ENCODE measurements around the gene PBX1.

PBX1 gene

GRCh38 chr1:164557270-164557669 lies 1.7 kb upstream of the PBX1 start:
- H3K9ac ChIP-seq (ENCODE audit: low read depth, low read length) = no peak overlapping the region
- H3K36me3 ChIP-seq (ENCODE audit: control insufficient read depth, insufficient read depth, low read length) = no peaks in the 10 kb centered on the region
- H3K4me3 ChIP-seq (ENCODE audit: low read depth, low read length) = no peak overlapping the region
- peaks cover 13% of the 10 kb centered on the region for H3K4me1 ChIP-seq (ENCODE audit: control insufficient read depth, insufficient read depth, low read length)
- no peaks in the 10 kb centered on the region for H3K27me3 ChIP-seq (ENCODE audit: control insufficient read depth, insufficient read depth, low read length)
- H3K9me3 ChIP-seq (ENCODE audit: control insufficient read depth, insufficient read depth, low read length) = no peaks in the 10 kb centered on the region

GRCh38 chr1:164559342-164560051 lies 513 bp downstream of the PBX1 start:
- peaks cover 18% of the 10 kb centered on the region for H3K4me1 ChIP-seq (ENCODE audit: control insufficient read depth, insufficient read depth, low read length)

GRCh38 chr1:164560121-164560541 lies 1.1 kb downstream of the PBX1 start:
- H3K9ac ChIP-seq (ENCODE audit: low read depth, low read length) = peak overlapping the region; percentile 86

More at GRCh38 chr1:164559342-164560051, 513 bp downstream of the PBX1 start:
- H3K9me3 ChIP-seq (ENCODE audit: control insufficient read depth, insufficient read depth, low read length) = no peaks in the 10 kb centered on the region
- H3K27me3 ChIP-seq (ENCODE audit: control insufficient read depth, insufficient read depth, low read length) = no peaks in the 10 kb centered on the region
- H3K36me3 ChIP-seq (ENCODE audit: control insufficient read depth, insufficient read depth, low read length) = no peaks in the 10 kb centered on the region
- H3K9ac ChIP-seq (ENCODE audit: low read depth, low read length) = peak overlapping the region; percentile 86
- peak overlapping the region; percentile 72 for H3K4me3 ChIP-seq (ENCODE audit: low read depth, low read length)

GRCh38 chr1:164560556-164560955 lies 1.6 kb downstream of the PBX1 start:
- Histone ChIP-seq H3K9me3 (ENCODE audit: control insufficient read depth, insufficient read depth, low read length) (no peaks in the 10 kb centered on the region), H3K4me3 (ENCODE audit: low read depth, low read length) (peak overlapping the region; percentile 72), H3K27me3 (ENCODE audit: control insufficient read depth, insufficient read depth, low read length) (no peaks in the 10 kb centered on the region), H3K36me3 (ENCODE audit: control insufficient read depth, insufficient read depth, low read length) (no peaks in the 10 kb centered on the region), H3K9ac (ENCODE audit: low read depth, low read length) (peak overlapping the region; percentile 86), H3K4me1 (ENCODE audit: control insufficient read depth, insufficient read depth, low read length) (peaks cover 18% of the 10 kb centered on the region)

More at GRCh38 chr1:164560121-164560541, 1.1 kb downstream of the PBX1 start:
- no peaks in the 10 kb centered on the region for H3K9me3 ChIP-seq (ENCODE audit: control insufficient read depth, insufficient read depth, low read length)
- peaks cover 18% of the 10 kb centered on the region for H3K4me1 ChIP-seq (ENCODE audit: control insufficient read depth, insufficient read depth, low read length)
- H3K36me3 ChIP-seq (ENCODE audit: control insufficient read depth, insufficient read depth, low read length) = no peaks in the 10 kb centered on the region
- no peaks in the 10 kb centered on the region for H3K27me3 ChIP-seq (ENCODE audit: control insufficient read depth, insufficient read depth, low read length)
- H3K4me3 ChIP-seq (ENCODE audit: low read depth, low read length) = peak overlapping the region; percentile 72

- Histone ChIP-seq H3K9me3 (ENCODE audit: control insufficient read depth, insufficient read depth, low read length) (no peaks in the 10 kb centered on the region), H3K9ac (ENCODE audit: low read depth, low read length) (peak overlapping the region; percentile 86), H3K4me3 (ENCODE audit: low read depth, low read length) (peak overlapping the region; percentile 72), H3K4me1 (ENCODE audit: control insufficient read depth, insufficient read depth, low read length) (peaks cover 21% of the 10 kb centered on the region), H3K27me3 (ENCODE audit: control insufficient read depth, insufficient read depth, low read length) (no peaks in the 10 kb centered on the region), H3K36me3 (ENCODE audit: control insufficient read depth, insufficient read depth, low read length) (no peaks in the 10 kb centered on the region)
Observed at GRCh38 chr1:164561007-164561406, 2.0 kb downstream of the PBX1 start.

GRCh38 chr1:164561472-164561871 lies 2.5 kb downstream of the PBX1 start:
- H3K36me3 ChIP-seq (ENCODE audit: control insufficient read depth, insufficient read depth, low read length) = no peaks in the 10 kb centered on the region
- H3K27me3 ChIP-seq (ENCODE audit: control insufficient read depth, insufficient read depth, low read length) = no peaks in the 10 kb centered on the region
- H3K4me3 ChIP-seq (ENCODE audit: low read depth, low read length) = peak overlapping the region; percentile 72
- H3K9ac ChIP-seq (ENCODE audit: low read depth, low read length) = peak overlapping the region; percentile 26
- H3K9me3 ChIP-seq (ENCODE audit: control insufficient read depth, insufficient read depth, low read length) = no peaks in the 10 kb centered on the region
- H3K4me1 ChIP-seq (ENCODE audit: control insufficient read depth, insufficient read depth, low read length) = peaks cover 24% of the 10 kb centered on the region

GRCh38 chr1:164562061-164562460 lies 3.1 kb downstream of the PBX1 start:
- Histone ChIP-seq H3K4me1 (ENCODE audit: control insufficient read depth, insufficient read depth, low read length) (peaks cover 29% of the 10 kb centered on the region), H3K9ac (ENCODE audit: low read depth, low read length) (peak overlapping the region; percentile 16), H3K9me3 (ENCODE audit: control insufficient read depth, insufficient read depth, low read length) (no peaks in the 10 kb centered on the region), H3K27me3 (ENCODE audit: control insufficient read depth, insufficient read depth, low read length) (no peaks in the 10 kb centered on the region), H3K36me3 (ENCODE audit: control insufficient read depth, insufficient read depth, low read length) (no peaks in the 10 kb centered on the region), H3K4me3 (ENCODE audit: low read depth, low read length) (peak overlapping the region; percentile 72)

GRCh38 chr1:164562511-164562910 lies 3.5 kb downstream of the PBX1 start:
- Histone ChIP-seq H3K27me3 (ENCODE audit: control insufficient read depth, insufficient read depth, low read length) (no peaks in the 10 kb centered on the region), H3K9ac (ENCODE audit: low read depth, low read length) (no peak overlapping the region), H3K4me1 (ENCODE audit: control insufficient read depth, insufficient read depth, low read length) (peaks cover 29% of the 10 kb centered on the region), H3K36me3 (ENCODE audit: control insufficient read depth, insufficient read depth, low read length) (no peaks in the 10 kb centered on the region), H3K4me3 (ENCODE audit: low read depth, low read length) (peak overlapping the region; percentile 72), H3K9me3 (ENCODE audit: control insufficient read depth, insufficient read depth, low read length) (no peaks in the 10 kb centered on the region)

- Histone ChIP-seq H3K36me3 (ENCODE audit: control insufficient read depth, insufficient read depth, low read length) (no peaks in the 10 kb centered on the region), H3K4me1 (ENCODE audit: control insufficient read depth, insufficient read depth, low read length) (peaks cover 24% of the 10 kb centered on the region), H3K9me3 (ENCODE audit: control insufficient read depth, insufficient read depth, low read length) (no peaks in the 10 kb centered on the region), H3K9ac (ENCODE audit: low read depth, low read length) (no peak overlapping the region), H3K4me3 (ENCODE audit: low read depth, low read length) (peak overlapping the region; percentile 72), H3K27me3 (ENCODE audit: control insufficient read depth, insufficient read depth, low read length) (no peaks in the 10 kb centered on the region)
Observed at GRCh38 chr1:164562947-164563520, 4.0 kb downstream of the PBX1 start.

GRCh38 chr1:164563721-164564360 lies 4.9 kb downstream of the PBX1 start:
- no peaks in the 10 kb centered on the region for H3K27me3 ChIP-seq (ENCODE audit: control insufficient read depth, insufficient read depth, low read length)
- peaks cover 29% of the 10 kb centered on the region for H3K4me1 ChIP-seq (ENCODE audit: control insufficient read depth, insufficient read depth, low read length)
- H3K36me3 ChIP-seq (ENCODE audit: control insufficient read depth, insufficient read depth, low read length) = no peaks in the 10 kb centered on the region
- H3K9me3 ChIP-seq (ENCODE audit: control insufficient read depth, insufficient read depth, low read length) = no peaks in the 10 kb centered on the region
- H3K9ac ChIP-seq (ENCODE audit: low read depth, low read length) = no peak overlapping the region
- H3K4me3 ChIP-seq (ENCODE audit: low read depth, low read length) = peak overlapping the region; percentile 23

- Histone ChIP-seq H3K4me1 (ENCODE audit: control insufficient read depth, insufficient read depth, low read length) (peaks cover 32% of the 10 kb centered on the region), H3K36me3 (ENCODE audit: control insufficient read depth, insufficient read depth, low read length) (no peaks in the 10 kb centered on the region), H3K9ac (ENCODE audit: low read depth, low read length) (no peak overlapping the region), H3K4me3 (ENCODE audit: low read depth, low read length) (peak overlapping the region; percentile 16), H3K27me3 (ENCODE audit: control insufficient read depth, insufficient read depth, low read length) (no peaks in the 10 kb centered on the region), H3K9me3 (ENCODE audit: control insufficient read depth, insufficient read depth, low read length) (no peaks in the 10 kb centered on the region)
Observed at GRCh38 chr1:164564378-164564777, 5.4 kb downstream of the PBX1 start.

GRCh38 chr1:164565357-164565756 lies 6.4 kb downstream of the PBX1 start:
- H3K4me1 ChIP-seq (ENCODE audit: control insufficient read depth, insufficient read depth, low read length) = peaks cover 32% of the 10 kb centered on the region
- H3K36me3 ChIP-seq (ENCODE audit: control insufficient read depth, insufficient read depth, low read length) = peaks cover 2% of the 10 kb centered on the region
- no peak overlapping the region for H3K9ac ChIP-seq (ENCODE audit: low read depth, low read length)
- H3K27me3 ChIP-seq (ENCODE audit: control insufficient read depth, insufficient read depth, low read length) = no peaks in the 10 kb centered on the region
- no peak overlapping the region for H3K4me3 ChIP-seq (ENCODE audit: low read depth, low read length)
- no peaks in the 10 kb centered on the region for H3K9me3 ChIP-seq (ENCODE audit: control insufficient read depth, insufficient read depth, low read length)

Data from iPS-15b (cell line).